Posterior cingulate gyrus (tissue), 11 donors: ENCODE measurements around the gene MFN1.

Experiments
- DNase-seq, 10 donors: peaks; one replicate each; pipeline versions ENCODE4 v3.0.0 to v3.0.0-alpha.2; 2020 to 2021; ENCODE audit warnings: mixed read lengths in 3 of 10
- intact Hi-C: fragments of 100-400 bp; cut with DNase I; formaldehyde crosslinking; loops from one replicate; pipeline ENCODE4 v1.15.1; 2023

MFN1 gene

GRCh38 chr3:179333084-179333483, 14.4 kb upstream of the MFN1 start:
- intact Hi-C loops: no loop called here
- DNase-seq: no peak

- intact Hi-C loops: no loop called here
- DNase-seq: no peak
Measured at GRCh38 chr3:179336345-179336929, 11.1 kb upstream of the MFN1 start.

GRCh38 chr3:179348325-179349013, 960 bp downstream of the MFN1 start:
- no peak for DNase-seq
- intact Hi-C loops: loop anchor here (5.0 kb wide), 2 partner anchors 214 to 254 kb away; partner anchors contain the start of genes ACTL6A, MRPL47 and NDUFB5

GRCh38 chr3:179355996-179356395, 8.5 kb downstream of the MFN1 start:
- intact Hi-C loops: no loop called here
- no peak for DNase-seq

- no peak for DNase-seq
- intact Hi-C loops: no loop called here
Measured at GRCh38 chr3:179363332-179363731, 15.8 kb downstream of the MFN1 start.

- DNase-seq: no peak
- intact Hi-C loops: no loop called here
Measured at GRCh38 chr3:179369621-179370020, 22.1 kb downstream of the MFN1 start.

- no peak for DNase-seq
- intact Hi-C loops: no loop called here
Measured at GRCh38 chr3:179373938-179374337, 26.4 kb downstream of the MFN1 start.

GRCh38 chr3:179375091-179375999, 27.8 kb downstream of the MFN1 start:
- intact Hi-C loops: no loop called here
- DNase-seq: no peak

GRCh38 chr3:179376474-179376873, 29.0 kb downstream of the MFN1 start:
- no peak for DNase-seq
- intact Hi-C loops: no loop called here

GRCh38 chr3:179391906-179392305, 44.4 kb downstream of the MFN1 start:
- intact Hi-C loops: no loop called here
- no peak for DNase-seq

GRCh38 chr3:179398574-179399231, 51.2 kb downstream of the MFN1 start:
- intact Hi-C loops: no loop called here
- no peak for DNase-seq

- no peak for DNase-seq
- intact Hi-C loops: no loop called here
Measured at GRCh38 chr3:179401561-179401960, 54.1 kb downstream of the MFN1 start.

GRCh38 chr3:179402963-179403362, 55.5 kb downstream of the MFN1 start:
- intact Hi-C loops: no loop called here
- DNase-seq: no peak

- intact Hi-C loops: no loop called here
Measured at GRCh38 chr3:179404307-179404706, 56.8 kb downstream of the MFN1 start.

GRCh38 chr3:179410331-179410730, 62.8 kb downstream of the MFN1 start:
- intact Hi-C loops: no loop called here

More at GRCh38 chr3:179404307-179404706, 56.8 kb downstream of the MFN1 start:
- DNase-seq: no peak

GRCh38 chr3:179410999-179411398, 63.5 kb downstream of the MFN1 start:
- no peak for DNase-seq
- intact Hi-C loops: no loop called here

More at GRCh38 chr3:179410331-179410730, 62.8 kb downstream of the MFN1 start:
- no peak for DNase-seq

GRCh38 chr3:179414804-179415203, 67.3 kb downstream of the MFN1 start:
- intact Hi-C loops: no loop called here
- no peak for DNase-seq

GRCh38 chr3:179415377-179415776, 67.9 kb downstream of the MFN1 start:
- intact Hi-C loops: no loop called here
- no peak for DNase-seq

- intact Hi-C loops: no loop called here
- no peak for DNase-seq
Measured at GRCh38 chr3:179416681-179417080, 69.2 kb downstream of the MFN1 start.

- intact Hi-C loops: no loop called here
- no peak for DNase-seq
Measured at GRCh38 chr3:179418610-179419009, 71.1 kb downstream of the MFN1 start.

GRCh38 chr3:179421500-179421899, 74.0 kb downstream of the MFN1 start:
- intact Hi-C loops: loop anchor here (1.0 kb wide), 1 partner anchor 137 kb away; no protein-coding TSS in a partner anchor
- peak in 1 of 10 donors; percentile 37 for DNase-seq
